ENCODE data around the gene CCT6B. TPM values are rescaled to one million over a fixed set of nuclear protein-coding genes. Genes with fewer than 3 reads are reported as not detected.

The CCT6B gene
- total RNA-seq, 1 experiment from 2014 or later, result 2.8 TPM

- no peak overlapping the region for H3K4me3 Mint-ChIP-seq
- ATAC-seq (no peak), DNase-seq (ENCODE audit: low spot score) (no peak)
- no peak overlapping the region for H3K27ac Mint-ChIP-seq
- H3K9me3 Mint-ChIP-seq, result no peaks in the 10 kb centered on the region
- no peak for TF ChIP-seq MXD4 (CRISPR knock-in tag; IDR thresholded peaks at IDR 0.05; ENCODE audit: borderline replicate concordance)
- TF ChIP-seq FOXP1 (CRISPR knock-in tag; IDR thresholded peaks at IDR 0.05; ENCODE audit: borderline replicate concordance), result no peak
- TF ChIP-seq, protein P1, sequence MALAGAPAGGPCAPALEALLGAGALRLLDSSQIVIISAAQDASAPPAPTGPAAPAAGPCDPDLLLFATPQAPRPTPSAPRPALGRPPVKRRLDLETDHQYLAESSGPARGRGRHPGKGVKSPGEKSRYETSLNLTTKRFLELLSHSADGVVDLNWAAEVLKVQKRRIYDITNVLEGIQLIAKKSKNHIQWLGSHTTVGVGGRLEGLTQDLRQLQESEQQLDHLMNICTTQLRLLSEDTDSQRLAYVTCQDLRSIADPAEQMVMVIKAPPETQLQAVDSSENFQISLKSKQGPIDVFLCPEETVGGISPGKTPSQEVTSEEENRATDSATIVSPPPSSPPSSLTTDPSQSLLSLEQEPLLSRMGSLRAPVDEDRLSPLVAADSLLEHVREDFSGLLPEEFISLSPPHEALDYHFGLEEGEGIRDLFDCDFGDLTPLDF (CRISPR knock-in tag; IDR thresholded peaks at IDR 0.05), result no peak
- TF ChIP-seq FOXK1 (CRISPR knock-in tag; IDR thresholded peaks at IDR 0.05), result no peak
- no peak for TF ChIP-seq ZNF138 (CRISPR knock-in tag; conservative IDR thresholded peaks at IDR 0.05)
- TF ChIP-seq ETV6 (CRISPR knock-in tag; IDR thresholded peaks at IDR 0.05), result no peak
- TF ChIP-seq AR (CRISPR knock-in tag; IDR thresholded peaks at IDR 0.05), result no peak
- TF ChIP-seq ZNF671 (CRISPR knock-in tag; IDR thresholded peaks at IDR 0.05), result no peak
- TF ChIP-seq ZNF512 (CRISPR knock-in tag; IDR thresholded peaks at IDR 0.05; ENCODE audit: borderline replicate concordance), result no peak
- TF ChIP-seq IRF2 (CRISPR knock-in tag; IDR thresholded peaks at IDR 0.05; ENCODE audit: borderline replicate concordance, low read depth), result no peak
- TF ChIP-seq, protein P2, sequence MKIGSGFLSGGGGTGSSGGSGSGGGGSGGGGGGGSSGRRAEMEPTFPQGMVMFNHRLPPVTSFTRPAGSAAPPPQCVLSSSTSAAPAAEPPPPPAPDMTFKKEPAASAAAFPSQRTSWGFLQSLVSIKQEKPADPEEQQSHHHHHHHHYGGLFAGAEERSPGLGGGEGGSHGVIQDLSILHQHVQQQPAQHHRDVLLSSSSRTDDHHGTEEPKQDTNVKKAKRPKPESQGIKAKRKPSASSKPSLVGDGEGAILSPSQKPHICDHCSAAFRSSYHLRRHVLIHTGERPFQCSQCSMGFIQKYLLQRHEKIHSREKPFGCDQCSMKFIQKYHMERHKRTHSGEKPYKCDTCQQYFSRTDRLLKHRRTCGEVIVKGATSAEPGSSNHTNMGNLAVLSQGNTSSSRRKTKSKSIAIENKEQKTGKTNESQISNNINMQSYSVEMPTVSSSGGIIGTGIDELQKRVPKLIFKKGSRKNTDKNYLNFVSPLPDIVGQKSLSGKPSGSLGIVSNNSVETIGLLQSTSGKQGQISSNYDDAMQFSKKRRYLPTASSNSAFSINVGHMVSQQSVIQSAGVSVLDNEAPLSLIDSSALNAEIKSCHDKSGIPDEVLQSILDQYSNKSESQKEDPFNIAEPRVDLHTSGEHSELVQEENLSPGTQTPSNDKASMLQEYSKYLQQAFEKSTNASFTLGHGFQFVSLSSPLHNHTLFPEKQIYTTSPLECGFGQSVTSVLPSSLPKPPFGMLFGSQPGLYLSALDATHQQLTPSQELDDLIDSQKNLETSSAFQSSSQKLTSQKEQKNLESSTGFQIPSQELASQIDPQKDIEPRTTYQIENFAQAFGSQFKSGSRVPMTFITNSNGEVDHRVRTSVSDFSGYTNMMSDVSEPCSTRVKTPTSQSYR (CRISPR knock-in tag; IDR thresholded peaks at IDR 0.05), result no peak
- TF ChIP-seq, protein P3, sequence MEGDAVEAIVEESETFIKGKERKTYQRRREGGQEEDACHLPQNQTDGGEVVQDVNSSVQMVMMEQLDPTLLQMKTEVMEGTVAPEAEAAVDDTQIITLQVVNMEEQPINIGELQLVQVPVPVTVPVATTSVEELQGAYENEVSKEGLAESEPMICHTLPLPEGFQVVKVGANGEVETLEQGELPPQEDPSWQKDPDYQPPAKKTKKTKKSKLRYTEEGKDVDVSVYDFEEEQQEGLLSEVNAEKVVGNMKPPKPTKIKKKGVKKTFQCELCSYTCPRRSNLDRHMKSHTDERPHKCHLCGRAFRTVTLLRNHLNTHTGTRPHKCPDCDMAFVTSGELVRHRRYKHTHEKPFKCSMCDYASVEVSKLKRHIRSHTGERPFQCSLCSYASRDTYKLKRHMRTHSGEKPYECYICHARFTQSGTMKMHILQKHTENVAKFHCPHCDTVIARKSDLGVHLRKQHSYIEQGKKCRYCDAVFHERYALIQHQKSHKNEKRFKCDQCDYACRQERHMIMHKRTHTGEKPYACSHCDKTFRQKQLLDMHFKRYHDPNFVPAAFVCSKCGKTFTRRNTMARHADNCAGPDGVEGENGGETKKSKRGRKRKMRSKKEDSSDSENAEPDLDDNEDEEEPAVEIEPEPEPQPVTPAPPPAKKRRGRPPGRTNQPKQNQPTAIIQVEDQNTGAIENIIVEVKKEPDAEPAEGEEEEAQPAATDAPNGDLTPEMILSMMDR (IDR thresholded peaks at IDR 0.05), result no peak
- TF ChIP-seq, protein P4, sequence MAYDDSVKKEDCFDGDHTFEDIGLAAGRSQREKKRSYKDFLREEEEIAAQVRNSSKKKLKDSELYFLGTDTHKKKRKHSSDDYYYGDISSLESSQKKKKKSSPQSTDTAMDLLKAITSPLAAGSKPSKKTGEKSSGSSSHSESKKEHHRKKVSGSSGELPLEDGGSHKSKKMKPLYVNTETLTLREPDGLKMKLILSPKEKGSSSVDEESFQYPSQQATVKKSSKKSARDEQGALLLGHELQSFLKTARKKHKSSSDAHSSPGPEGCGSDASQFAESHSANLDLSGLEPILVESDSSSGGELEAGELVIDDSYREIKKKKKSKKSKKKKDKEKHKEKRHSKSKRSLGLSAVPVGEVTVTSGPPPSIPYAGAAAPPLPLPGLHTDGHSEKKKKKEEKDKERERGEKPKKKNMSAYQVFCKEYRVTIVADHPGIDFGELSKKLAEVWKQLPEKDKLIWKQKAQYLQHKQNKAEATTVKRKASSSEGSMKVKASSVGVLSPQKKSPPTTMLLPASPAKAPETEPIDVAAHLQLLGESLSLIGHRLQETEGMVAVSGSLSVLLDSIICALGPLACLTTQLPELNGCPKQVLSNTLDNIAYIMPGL (CRISPR knock-in tag; IDR thresholded peaks at IDR 0.05), result no peak
- TF ChIP-seq NR3C1 (CRISPR knock-in tag; conservative IDR thresholded peaks at IDR 0.05; ENCODE audit: low read depth), result no peak
- CTCF ChIA-PET, result interaction anchor here (2.4 kb wide), 1 partner anchor 90 kb away, joined by 7 read pairs; no protein-coding TSS in a partner anchor
- no peaks in the 10 kb centered on the region for H3K4me1 Mint-ChIP-seq
- POLR2A ChIA-PET, result no interaction called here
- no peaks in the 10 kb centered on the region for H3K27me3 Mint-ChIP-seq (ENCODE audit: low read depth)
- peaks cover 87% of the 10 kb centered on the region for H3K36me3 Mint-ChIP-seq
Observed at GRCh38 chr17:34999456-34999855, 38.2 kb upstream of the CCT6B start.

Measured in WTC11 (cell line).